GM19397 (cell line): Measurements from ENCODE around the gene KIAA0753.
"Not testable (repeated sequence)": the region's sequence is repeated elsewhere in the genome, so short reads cannot be mapped to it uniquely, and the experiment has no call there.

Source experiments
- ATAC-seq: cut with Tn5 transposase; IDR thresholded peaks from one replicate; pipeline ENCODE4 v1.9.1; 2021; ENCODE audit warnings: mild to moderate bottlenecking, moderate library complexity; ENCODE audit not compliant: unreplicated experiment

Gene KIAA0753

DNA sequence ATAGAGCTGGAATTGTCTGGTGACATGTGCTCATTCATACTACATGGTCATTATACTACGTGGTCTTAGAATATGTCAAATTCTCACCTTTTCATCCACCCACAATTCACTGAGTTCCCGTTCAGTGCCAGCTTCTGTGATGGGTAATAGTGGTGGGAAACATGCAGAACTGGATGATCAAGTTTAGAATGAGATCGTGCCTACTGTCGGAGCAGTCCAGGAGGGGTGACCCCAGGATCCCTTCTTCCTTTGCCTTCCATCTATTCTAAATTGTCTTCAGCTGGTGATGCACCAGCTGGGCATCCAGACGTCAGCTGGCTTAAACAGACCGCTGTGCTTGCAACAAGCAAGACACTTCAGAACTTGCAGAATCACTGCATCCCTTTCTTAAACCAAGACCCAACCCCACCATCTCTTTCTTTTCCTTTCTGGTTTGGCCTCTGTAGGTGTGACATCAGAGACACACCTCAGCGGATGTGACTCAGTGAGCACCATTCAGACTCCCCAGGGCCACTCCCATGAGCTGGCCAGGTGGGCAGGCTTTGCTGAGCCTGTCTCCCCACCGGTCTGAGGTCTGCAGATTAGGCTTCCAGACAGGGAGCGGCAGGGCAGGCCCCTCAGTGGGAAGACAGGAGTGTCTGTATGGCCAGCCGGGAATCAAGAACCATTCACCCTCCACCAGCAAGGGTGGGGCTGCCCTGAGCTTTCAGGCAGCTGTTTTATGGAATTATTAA, 29.1 kb upstream of the KIAA0753 start:
- ATAC-seq: no peak

- no peak for ATAC-seq
These were observed 28.4 kb upstream of the KIAA0753 start for GRCh38 chr17:6668727-6669425.

DNA sequence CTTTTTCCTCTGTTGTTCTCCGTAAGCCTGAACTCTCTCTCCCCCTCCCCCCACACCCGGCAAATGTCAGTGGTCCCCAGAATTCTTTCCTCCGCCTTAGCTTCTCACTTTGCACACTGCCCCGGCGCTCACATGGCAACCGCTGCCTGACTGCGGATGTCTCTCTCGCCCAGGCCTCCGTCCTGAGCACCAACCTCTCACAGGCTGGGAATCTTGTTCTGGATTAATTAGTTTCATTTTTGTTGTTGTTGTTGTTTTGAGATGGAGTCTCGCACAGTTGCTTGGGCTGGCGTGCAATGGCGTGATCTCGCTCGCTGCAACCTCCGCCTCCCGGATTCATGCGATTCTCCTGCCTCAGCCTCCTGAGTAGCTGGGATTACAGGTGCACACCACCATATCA, 27.7 kb upstream of the KIAA0753 start:
- ATAC-seq: no peak

GRCh38 chr17:6667516-6667915, 27.0 kb upstream of the KIAA0753 start:
- ATAC-seq: no peak

DNA sequence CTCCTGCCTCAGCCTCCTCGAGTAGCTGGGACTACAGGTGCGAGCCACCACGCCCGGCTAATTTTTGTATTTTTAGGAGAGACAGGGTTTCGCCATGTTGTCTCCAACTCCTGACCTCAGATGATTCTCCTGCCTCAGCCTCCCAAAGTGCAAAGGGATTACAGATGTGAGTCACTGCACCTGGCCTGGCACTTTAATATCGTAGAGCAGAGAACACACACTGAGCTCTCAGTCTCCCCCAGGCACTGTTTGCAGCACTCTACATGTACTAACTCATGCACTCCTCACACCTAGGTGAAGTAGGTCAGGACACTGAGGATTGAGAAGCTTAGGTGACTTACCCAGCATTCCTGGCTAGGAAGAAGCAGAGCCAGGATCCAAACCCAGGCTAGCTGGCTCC, 26.0 kb upstream of the KIAA0753 start:
- no peak for ATAC-seq

DNA sequence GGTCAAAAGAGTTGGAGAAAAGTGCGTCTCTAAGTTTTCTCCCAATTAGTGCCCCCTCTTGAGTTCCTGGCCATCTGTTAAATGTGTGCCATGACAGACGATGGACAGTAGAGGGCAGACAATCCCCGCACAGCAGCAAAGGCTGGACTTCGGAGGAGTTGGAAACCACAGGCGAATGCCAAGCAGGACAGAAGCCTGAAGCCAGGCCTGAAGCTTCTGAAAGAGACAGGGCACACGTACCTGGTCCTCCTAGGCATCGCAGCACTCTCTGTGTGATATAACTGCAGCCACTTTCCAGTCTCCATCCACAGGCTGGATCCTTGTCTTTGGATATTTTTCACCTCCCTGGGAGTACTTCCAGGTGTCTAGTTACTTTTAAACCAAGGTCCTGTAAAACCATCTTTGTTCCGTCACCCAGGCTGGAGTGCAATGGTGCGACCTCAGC, 25.6 kb upstream of the KIAA0753 start:
- ATAC-seq: no peak

DNA sequence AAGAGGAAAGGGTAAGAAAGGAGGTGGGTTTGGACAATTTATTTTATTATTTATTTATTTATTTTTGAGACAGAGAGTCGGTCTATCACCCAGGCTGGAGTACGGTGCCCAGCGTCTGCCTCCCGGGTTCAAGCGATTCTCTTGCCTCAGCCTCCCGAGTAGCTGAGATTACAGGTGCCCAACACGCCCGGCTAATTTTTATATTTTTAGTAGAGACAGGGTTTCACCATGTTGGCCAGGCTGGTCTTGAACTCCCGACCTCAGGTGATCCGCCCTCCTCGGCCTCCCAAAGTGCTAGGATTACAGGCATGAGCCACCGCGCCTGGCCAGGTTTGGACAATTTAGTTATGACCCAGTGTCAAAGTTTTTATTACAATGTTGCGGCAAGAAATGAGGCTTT, 22.7 kb upstream of the KIAA0753 start:
- ATAC-seq: not testable (repeated sequence)

DNA sequence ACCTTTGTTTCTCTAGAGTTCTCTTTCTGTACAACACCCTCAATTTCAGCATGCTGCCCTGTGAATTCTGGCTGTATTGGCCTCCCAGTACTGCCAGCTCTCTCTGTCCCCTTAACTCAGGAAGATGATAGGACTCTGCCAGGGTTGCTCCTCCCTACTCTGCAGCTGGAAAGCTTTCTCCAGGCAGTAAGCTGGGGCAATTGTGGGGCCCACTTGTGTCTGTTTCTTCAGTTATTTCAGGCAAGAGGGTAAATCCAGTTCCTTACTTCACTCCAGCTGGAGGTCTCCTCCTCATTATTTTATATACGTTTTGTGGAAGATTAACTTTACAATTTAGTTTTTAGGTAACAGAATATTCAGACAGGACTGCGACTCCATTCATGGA, 20.9 kb upstream of the KIAA0753 start:
- ATAC-seq: no peak

- ATAC-seq: peak; percentile 74
These were observed 20.4 kb upstream of the KIAA0753 start for GRCh38 chr17:6660805-6661463.

DNA sequence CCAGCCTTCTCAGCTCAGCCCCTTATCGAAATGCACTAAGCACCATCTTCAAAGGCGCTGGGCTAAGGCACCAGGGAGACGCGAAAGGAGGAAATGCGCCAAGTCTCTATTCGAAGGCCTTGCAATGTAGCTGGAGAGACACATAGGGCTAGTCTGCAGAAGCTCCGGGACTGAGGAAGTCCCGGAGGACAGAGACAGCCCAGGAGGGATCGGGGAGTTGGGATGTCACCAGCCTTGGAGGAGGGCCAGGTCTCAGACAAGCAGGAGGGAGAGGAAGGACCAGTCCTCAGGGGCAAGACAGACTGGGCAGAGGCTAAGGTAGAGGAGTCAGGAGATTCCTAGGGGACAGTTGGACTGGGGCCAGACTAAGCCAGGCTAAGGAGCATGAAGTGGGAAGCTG, 19.6 kb upstream of the KIAA0753 start:
- ATAC-seq: no peak

- ATAC-seq: not testable (repeated sequence)
These were observed 17.9 kb upstream of the KIAA0753 start for GRCh38 chr17:6658411-6658810.

DNA sequence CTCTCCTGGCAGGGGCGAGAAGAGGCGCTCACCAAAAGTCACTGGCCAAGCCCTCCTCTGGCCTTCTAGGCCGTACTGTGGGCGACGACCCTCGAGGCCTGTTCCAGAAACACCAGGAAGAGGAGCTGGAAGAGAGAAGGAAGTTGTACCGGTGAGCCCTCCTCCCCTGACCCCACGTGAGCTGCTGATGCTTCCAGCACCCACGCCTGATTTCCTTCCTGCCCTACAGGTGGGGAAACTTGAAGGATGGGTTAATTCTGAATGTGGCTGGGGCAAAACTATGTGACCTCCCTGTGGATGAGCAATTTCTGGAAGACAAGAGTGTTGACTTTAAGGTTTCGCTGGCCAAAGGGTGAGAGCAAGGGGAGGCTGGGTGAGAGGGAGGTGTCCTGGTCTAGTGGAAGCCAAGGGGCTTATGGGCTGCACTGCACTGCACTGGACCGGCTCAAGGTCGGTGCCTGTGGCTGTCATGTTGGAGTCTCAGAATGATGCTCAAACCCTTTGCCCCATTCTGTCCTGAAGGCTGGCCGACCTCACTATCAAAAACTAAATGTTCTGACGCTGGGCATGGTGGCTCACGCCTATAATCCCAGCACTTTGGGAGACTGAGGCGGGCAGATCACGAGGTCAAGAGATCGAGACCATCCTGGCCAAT, 17.2 kb upstream of the KIAA0753 start:
- ATAC-seq: no peak

DNA sequence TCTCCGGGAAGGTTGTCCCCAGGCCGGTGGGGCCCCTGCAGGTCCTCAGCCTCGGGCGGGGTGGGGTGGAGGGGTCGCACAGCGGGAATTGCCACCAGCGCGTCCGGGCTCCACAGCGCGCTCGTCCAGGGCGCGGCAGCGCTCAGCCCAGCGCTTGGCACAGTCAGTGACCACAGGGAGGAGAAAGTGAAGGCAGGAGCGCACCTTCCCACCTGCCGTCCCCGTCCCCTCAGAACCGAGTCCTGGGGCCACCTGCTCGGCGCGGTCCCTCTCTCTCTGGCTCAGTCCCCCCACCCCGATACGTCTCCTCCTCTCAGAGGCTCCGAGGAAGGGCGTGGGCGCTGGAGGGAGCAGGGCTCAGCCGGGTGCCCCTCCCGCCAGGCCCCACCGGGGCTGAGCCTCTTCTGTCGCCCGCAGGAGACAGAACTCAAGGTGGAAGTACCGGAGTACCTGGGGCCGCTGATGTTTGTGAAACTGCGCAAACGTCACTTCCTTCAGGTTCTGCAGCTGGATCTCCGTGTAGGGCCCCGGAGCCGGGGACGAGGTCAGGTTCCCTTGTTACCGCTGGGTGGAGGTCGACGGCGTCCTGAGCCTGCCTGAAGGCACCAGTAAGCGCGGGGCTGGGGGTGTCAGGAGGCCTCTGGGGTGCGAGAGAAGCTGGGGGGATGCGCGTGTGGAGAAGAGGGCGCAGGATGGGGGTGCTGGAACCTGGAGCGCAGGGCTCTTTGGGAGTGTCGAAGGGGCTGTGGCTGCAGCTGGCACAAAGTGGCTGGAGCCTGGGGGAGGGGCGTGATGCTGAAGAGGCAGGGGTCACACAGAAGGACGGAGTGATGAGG, 16.5 kb upstream of the KIAA0753 start:
- ATAC-seq: not testable (repeated sequence)

DNA sequence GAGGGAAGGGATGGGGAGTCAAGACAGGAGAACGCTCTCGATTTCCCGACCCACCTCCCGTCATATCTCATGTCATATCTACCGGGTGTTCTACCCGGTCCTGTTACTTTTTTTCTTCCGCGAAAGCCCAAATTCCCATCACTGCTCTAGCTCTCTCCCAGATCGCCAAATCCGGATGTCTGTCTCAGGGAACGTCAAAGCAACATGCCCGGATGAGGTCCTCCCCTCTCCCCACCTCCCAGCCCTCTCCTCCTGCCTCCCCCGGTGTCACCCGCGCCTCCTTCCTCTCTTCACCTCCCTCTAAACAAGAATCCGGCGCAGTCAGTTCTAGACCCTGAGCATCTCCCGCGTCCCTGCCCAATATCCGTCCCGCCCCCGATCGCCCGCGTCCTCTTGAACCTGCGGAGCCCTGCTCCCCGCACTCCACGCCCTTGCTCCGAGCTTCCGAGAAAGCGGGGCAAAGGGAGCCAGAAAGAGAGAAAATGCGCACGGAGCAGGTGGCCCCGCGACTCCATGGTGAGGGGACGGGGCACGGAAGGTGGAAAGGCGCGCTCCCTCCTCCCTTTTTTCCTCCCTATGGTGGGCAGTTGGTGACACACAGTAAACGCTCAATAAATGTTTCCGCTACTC, 15.3 kb upstream of the KIAA0753 start:
- not testable (repeated sequence) for ATAC-seq

- no peak for ATAC-seq
These were observed 14.6 kb upstream of the KIAA0753 start for GRCh38 chr17:6654841-6655731.

DNA sequence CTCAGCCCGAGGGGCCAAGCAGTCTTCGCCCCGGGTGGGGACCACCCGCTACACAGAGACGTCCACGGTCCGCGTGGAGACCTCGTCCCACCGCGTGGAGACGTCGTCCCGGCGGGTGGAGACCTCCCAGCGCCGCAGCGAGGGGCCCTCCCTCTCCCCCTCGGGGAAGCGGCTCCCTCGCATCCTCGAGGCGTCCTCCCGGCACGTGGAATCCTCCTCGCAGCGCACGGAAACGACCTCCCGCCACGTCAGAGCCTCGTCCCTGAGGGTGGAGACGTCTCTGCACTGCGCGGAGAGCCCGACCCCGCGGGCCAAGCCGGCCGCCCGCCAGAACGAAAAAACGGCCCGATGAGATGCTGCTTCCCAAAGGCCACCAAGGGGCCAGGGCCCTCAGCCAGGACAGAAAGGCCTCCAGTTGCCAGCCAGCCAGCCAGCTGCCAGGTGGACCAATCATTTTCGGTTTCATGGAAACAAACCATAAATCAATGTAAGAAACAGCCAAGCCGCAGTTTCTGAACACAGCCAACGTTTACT, 11.5 kb upstream of the KIAA0753 start:
- peak; percentile 17 for ATAC-seq

GRCh38 chr17:6651354-6651918, 10.9 kb upstream of the KIAA0753 start, which contains the start of the genes C17orf100 and MED31:
Gene C17orf100 (plus strand): TSS chr17:6651762. CDS start chr17:6651914, 152 bp downstream.
Gene MED31 (minus strand): TSS chr17:6651605. CDS start chr17:6651528, 77 bp downstream.
- ATAC-seq: peak; percentile 92

DNA sequence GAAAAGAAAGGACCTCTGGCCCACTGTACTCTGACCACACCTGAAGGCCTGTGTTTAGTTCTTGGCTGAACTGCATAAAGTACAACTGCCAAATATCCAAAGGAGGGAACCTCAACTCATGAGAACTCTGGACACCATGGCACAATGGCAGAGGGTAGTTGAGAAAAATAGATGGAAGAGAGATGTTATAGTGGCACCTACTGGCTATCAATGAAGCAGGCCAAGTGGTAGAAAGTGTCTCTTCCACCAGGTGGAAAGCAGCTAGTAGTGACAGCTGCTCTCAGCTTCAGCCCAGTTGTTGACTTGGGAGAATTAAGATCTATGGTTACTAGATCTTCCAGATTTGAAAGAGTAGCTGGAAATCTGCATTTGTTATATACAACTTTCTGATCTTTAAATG, 7.7 kb upstream of the KIAA0753 start:
- no peak for ATAC-seq
